SK-N-MC (cell line): ENCODE data around the gene ATP6V1C2.

Experiments used
- DNase-seq: peaks from one replicate; pipeline ENCODE4 v3.0.0-alpha.2; 2011; ENCODE audit warnings: low read depth, low spot score
- H3K27ac ChIP-seq: fragments of 200-600 bp; sonication (generic); 2 replicates; pipeline ENCODE4 v1.5.1; 2016; ENCODE audit warnings: mixed run types
- H3K36me3 ChIP-seq: fragments of 200-600 bp; sonication (generic); 2 replicates; pipeline ENCODE4 v1.6.1; 2017; ENCODE audit warnings: antibody characterized with exemption, low read length, mixed read lengths; ENCODE audit not compliant: insufficient read depth
- H3K4me3 ChIP-seq: fragments of 200-600 bp; sonication (generic); 2 replicates; pipeline ENCODE4 v1.5.1; 2016
- H3K9ac ChIP-seq: fragments of 200-600 bp; sonication (generic); 2 replicates; pipeline ENCODE4 v1.8.0; 2017; ENCODE audit warnings: mixed run types, mixed read lengths; ENCODE audit not compliant: insufficient read length
- H3K9me3 ChIP-seq: fragments of 200-600 bp; sonication (generic); 2 replicates; pipeline ENCODE4 v1.6.1; 2017; ENCODE audit warnings: low read depth, mild to moderate bottlenecking, antibody characterized with exemption, low read length, moderate library complexity, mixed read lengths
- EZH2 ChIP-seq: fragments of 200-600 bp; sonication (generic); IDR thresholded peaks from one replicate; pipeline ENCODE4 v1.6.1; 2017; ENCODE audit warnings: antibody characterized with exemption
- FOXP2 ChIP-seq: optimal IDR thresholded peaks from 2 replicates; pipeline ENCODE3; 2011; ENCODE audit warnings: mild to moderate bottlenecking, moderate library complexity; ENCODE audit not compliant: insufficient read depth; ENCODE audit errors: extremely low read length, control extremely low read depth
- POLR2AphosphoS5 ChIP-seq: IDR thresholded peaks from 2 replicates; pipeline ENCODE4 v1.6.1; 2012; ENCODE audit warnings: mild to moderate bottlenecking, low read depth, low read length, borderline replicate concordance

Gene ATP6V1C2

DNA sequence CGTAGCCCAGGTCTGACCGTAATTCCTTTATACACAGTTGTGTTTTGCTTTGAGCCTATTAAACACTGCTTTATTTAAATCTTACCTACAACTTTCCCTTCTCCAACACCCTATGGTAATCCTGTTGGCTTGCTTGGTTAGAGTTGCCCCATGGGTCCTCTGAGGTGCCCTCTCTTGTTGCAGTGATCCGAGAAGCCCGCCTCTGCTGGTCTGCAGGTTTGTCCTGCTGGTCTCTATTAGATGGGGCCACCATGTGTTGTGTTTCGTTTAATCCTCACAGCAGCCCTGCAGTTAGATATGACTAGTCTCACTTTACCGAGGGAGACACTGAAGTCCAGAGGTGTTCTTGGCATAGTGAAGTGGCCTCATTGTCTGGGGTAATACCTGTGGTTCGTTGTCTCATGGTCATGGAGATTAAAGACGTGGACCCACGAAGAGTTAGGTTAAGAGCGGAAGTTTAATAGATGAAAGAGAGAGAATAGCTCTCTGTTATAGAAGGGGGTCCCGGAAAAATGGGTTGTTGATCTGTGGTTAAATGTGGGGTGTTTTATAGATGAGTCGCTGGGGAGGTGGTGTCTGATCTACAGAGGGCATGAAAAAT, 98.4 kb downstream of the ATP6V1C2 start:
- no peak overlapping the region for H3K9ac ChIP-seq
- H3K36me3 ChIP-seq, result no peaks in the 10 kb centered on the region
- H3K27ac ChIP-seq, result no peak overlapping the region
- H3K9me3 ChIP-seq, result no peaks in the 10 kb centered on the region
- no peak for DNase-seq
- no peak for TF ChIP-seq EZH2
- TF ChIP-seq FOXP2, result no peak
- no peak for TF ChIP-seq POLR2AphosphoS5
- H3K4me3 ChIP-seq, result no peak overlapping the region

DNA sequence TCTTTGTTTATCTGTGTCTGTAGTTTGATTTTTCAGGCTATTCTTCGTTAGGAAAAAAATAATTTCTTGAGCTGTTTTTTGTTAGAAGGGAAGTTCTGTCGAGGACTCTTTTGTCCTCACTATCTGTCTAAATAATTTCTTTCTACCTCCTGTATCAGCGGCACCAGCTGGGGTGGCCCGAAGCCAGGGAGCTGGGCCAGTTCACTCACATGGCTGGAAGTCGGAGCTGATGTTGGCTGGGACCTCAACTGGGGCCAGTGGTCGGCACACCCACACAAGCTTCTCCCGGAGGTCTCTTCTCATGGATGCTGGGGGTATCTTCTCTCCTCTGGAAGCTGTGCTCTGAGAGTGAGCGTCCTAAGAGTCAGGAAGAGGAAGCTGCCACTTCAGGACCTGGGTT, 99.1 kb downstream of the ATP6V1C2 start:
- Histone ChIP-seq H3K9me3 (no peaks in the 10 kb centered on the region), H3K4me3 (no peak overlapping the region), H3K36me3 (no peaks in the 10 kb centered on the region), H3K27ac (no peak overlapping the region), H3K9ac (no peak overlapping the region)
- DNase-seq, result no peak
- no peak for TF ChIP-seq POLR2AphosphoS5
- no peak for TF ChIP-seq FOXP2
- no peak for TF ChIP-seq EZH2

DNA sequence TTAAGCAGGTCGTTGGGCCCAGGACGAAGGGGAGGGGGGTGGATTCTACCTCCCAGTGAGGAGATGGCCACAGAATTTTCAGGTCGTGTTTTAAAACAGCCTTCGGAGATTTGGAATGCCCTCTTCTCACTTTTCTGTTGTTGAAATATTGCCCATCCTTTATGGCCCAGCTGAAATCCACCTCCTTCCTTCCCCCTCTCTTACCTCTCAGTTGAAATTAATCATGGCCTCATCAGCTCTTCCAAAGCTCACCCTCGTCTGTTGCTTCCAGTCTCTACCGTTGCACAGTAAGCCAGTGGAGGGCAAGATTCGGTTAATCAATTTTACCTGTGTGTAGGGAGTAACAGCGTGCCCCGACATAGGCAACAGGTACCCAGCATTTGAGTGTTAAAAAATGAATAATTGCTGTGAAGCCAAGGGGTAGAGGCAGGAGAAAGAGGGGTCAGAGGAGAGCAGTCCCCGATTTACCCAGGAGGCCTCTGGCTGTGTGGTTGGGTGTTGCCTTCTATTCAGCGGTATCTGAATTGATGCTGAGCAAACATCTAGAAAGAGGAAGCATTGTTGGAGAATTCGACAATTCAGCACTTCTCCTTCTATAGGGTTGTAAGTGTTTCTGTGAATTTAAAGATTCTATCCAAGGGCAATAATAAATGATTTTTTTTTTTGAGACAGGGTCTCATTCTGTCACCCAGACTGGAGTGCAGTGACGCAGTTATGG, 99.7 kb downstream of the ATP6V1C2 start:
- no peak overlapping the region for H3K4me3 ChIP-seq
- H3K9ac ChIP-seq, result no peak overlapping the region
- H3K36me3 ChIP-seq, result no peaks in the 10 kb centered on the region
- TF ChIP-seq EZH2 (no peak), POLR2AphosphoS5 (no peak), FOXP2 (no peak)
- no peak for DNase-seq
- no peak overlapping the region for H3K27ac ChIP-seq
- no peaks in the 10 kb centered on the region for H3K9me3 ChIP-seq

DNA sequence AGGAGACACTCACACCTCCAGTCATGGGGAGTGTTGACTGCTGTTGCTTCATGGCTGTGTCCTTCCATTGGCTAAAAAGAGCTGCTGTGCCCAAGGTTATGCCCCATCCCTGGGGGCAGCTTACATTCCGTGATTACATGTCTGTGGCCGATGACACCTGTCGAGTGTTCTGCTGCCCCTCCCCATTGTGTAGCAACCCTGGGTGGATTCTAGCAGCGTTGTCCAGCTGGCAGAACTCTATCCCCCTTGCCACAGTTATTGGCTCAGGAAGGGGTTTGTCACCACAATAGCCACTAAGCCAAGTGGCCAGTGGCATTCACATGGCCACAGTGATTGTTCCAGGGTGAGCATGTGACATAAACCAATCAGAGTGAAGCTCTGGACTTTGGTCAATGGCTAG, 102.8 kb downstream of the ATP6V1C2 start:
- no peak for DNase-seq
- Histone ChIP-seq H3K4me3 (no peak overlapping the region), H3K9me3 (no peaks in the 10 kb centered on the region), H3K36me3 (no peaks in the 10 kb centered on the region), H3K27ac (no peak overlapping the region), H3K9ac (no peak overlapping the region)
- TF ChIP-seq EZH2 (no peak), FOXP2 (no peak), POLR2AphosphoS5 (no peak)

DNA sequence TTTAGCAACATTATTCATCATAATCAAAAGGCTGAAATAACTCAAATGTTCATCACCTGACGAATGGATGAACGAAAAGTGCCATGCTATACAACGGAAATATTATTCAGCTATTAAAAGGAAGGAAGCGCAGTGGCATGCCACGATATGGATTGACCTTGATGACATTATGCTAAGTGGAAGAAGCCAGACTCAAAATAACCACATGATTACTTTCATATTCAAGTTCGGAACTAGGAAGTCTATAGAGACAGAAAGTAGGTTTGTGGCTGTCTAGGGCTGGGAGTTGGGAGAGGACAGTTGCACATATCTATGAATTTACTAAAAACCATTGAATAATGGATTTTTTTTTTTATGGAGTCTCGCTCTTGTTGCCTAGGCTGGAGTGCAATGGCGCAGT, 104.6 kb downstream of the ATP6V1C2 start:
- Histone ChIP-seq H3K27ac (no peak overlapping the region), H3K4me3 (no peak overlapping the region), H3K9ac (no peak overlapping the region), H3K36me3 (no peaks in the 10 kb centered on the region), H3K9me3 (no peaks in the 10 kb centered on the region)
- DNase-seq, result no peak
- no peak for TF ChIP-seq EZH2
- no peak for TF ChIP-seq POLR2AphosphoS5
- no peak for TF ChIP-seq FOXP2

DNA sequence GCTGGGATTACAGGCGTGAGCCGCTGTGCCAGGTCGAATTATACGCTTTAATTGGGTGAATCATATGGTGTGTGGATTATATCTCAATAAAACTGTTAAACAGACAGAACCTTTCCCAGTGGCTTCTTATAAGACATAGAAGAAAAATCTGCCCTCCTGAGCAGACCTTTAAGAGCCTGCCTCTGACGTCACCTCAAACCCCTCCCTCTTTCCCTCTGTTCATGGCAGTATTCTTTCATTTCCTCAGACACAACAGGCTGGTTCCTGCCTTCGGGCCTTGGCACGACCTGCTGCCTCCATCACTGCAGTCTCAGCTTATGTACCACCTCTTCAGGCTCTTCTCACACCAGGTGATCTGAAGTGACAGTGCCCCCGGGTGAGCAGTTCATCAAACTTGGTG, 105.2 kb downstream of the ATP6V1C2 start:
- TF ChIP-seq FOXP2 (no peak), POLR2AphosphoS5 (no peak), EZH2 (no peak)
- no peak for DNase-seq
- H3K9ac ChIP-seq, result no peak overlapping the region
- no peak overlapping the region for H3K27ac ChIP-seq
- no peaks in the 10 kb centered on the region for H3K36me3 ChIP-seq
- H3K4me3 ChIP-seq, result no peak overlapping the region
- no peaks in the 10 kb centered on the region for H3K9me3 ChIP-seq

DNA sequence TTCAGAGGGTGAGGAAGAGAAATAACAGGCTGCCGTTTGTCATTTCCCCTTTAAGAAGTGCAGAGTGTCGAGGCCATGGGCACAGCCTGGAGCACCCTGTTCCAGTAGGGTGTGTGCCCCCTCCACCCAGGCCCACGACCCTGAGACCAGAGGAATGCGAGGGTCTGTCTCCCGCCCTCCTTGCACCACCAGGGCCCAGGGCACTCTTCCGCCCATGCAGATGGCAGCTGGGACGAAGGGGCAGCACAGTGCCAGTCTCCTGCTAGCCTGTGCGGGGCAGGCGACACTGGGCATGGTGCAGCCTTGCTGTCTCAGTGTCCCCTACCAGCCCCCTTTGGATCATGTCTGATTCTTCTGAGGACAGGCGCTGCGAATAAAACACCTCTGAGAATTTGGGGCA, 106.9 kb downstream of the ATP6V1C2 start:
- H3K36me3 ChIP-seq, result no peaks in the 10 kb centered on the region
- TF ChIP-seq EZH2, result no peak
- no peak for TF ChIP-seq FOXP2
- TF ChIP-seq POLR2AphosphoS5, result no peak
- no peak overlapping the region for H3K4me3 ChIP-seq
- no peak for DNase-seq
- H3K27ac ChIP-seq, result no peak overlapping the region
- no peaks in the 10 kb centered on the region for H3K9me3 ChIP-seq
- no peak overlapping the region for H3K9ac ChIP-seq

DNA sequence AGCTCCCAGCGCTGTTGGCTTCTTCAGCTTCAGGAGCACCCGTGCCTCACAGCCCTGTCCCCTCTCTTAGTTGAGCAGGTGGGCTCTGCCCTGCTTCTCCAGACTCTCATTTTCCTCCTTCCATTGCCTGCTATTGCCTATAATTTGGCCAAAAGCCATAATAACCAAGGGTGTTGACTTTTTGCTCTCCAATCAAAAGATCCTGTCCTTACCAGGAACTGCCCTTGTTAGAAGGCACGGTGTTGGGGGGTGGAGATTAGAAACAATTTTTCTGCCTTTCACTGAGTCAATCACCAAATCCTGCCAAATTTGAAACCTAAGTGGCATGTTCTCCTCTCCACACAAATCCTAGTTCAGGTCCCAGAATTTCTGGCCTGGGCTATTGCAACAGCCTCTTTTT, 107.9 kb downstream of the ATP6V1C2 start:
- no peak overlapping the region for H3K9ac ChIP-seq
- H3K9me3 ChIP-seq, result no peaks in the 10 kb centered on the region
- DNase-seq, result no peak
- TF ChIP-seq EZH2 (no peak), FOXP2 (no peak), POLR2AphosphoS5 (no peak)
- no peak overlapping the region for H3K4me3 ChIP-seq
- H3K27ac ChIP-seq, result 0 out of 2 replicates have a peak overlapping the region, but pooled peaks have one; percentile 6
- H3K36me3 ChIP-seq, result no peaks in the 10 kb centered on the region
